ENCODE measurements around the gene PDILT. TPM values are rescaled to one million over a fixed set of nuclear protein-coding genes. Genes with fewer than 3 reads are reported as not detected.

Gene PDILT
- total and polyA plus RNA-seq, 2 of the 8 experiments (the other 6 are each of a cell fraction or from before 2014, with no cell fraction given) = not detected

- TF ChIP-seq CHD7 (IDR thresholded peaks at IDR 0.05; ENCODE audit: insufficient replicate concordance, low read length) (no peak), SP4 (IDR thresholded peaks at IDR 0.05; ENCODE audit: low read length) (no peak)
Measured at GRCh38 chr16:20347666-20348364, 56.7 kb downstream of the PDILT start (continued).

Data from H1 (cell line).